GM12878 (cell line): ENCODE data around the gene ENPP7.

ENCODE experiments used
- ATF3 ChIP-seq: IDR thresholded peaks from 2 replicates; pipeline ENCODE4 v1.6.1; 2011; ENCODE audit warnings: low read depth, mild to moderate bottlenecking, low read length, moderate library complexity, borderline replicate concordance; ENCODE audit errors: extremely low read depth
- CTCF ChIP-seq, 3 experiments: IDR thresholded peaks in 2 of 3; conservative IDR thresholded peaks in 1 of 3; 2 replicates each; pipeline ENCODE4 v1.5.1; 2011; ENCODE audit warnings: low read depth in 3 of 3, low read length in 3 of 3, mild to moderate bottlenecking in 3 of 3, control low read depth in 2 of 3, moderate library complexity in 2 of 3, inconsistent platforms in 1 of 3, mixed read lengths in 1 of 3; ENCODE audit not compliant: control insufficient read depth in 2 of 3, insufficient read depth in 1 of 3; ENCODE audit errors: extremely low read depth in 1 of 3
- E2F4 ChIP-seq: IDR thresholded peaks from 2 replicates; pipeline ENCODE4 v1.6.1; 2012; ENCODE audit warnings: low read depth, low read length, improper control_type of control experiment
- FOXK2 ChIP-seq: fragments of 450-650 bp; IDR thresholded peaks from 2 replicates; pipeline ENCODE4 v1.6.1; 2017; ENCODE audit warnings: mild to moderate bottlenecking, moderate library complexity
- POLR2A ChIP-seq: IDR thresholded peaks from 2 replicates; pipeline ENCODE4 v1.6.1; 2011; ENCODE audit warnings: low read depth, mild to moderate bottlenecking, low read length
- REST ChIP-seq: IDR thresholded peaks from 2 replicates; pipeline ENCODE4 v1.6.1; 2012; ENCODE audit warnings: mild to moderate bottlenecking, low read depth, low read length
- SMC3 ChIP-seq: IDR thresholded peaks from 2 replicates; pipeline ENCODE4 v1.6.1; 2011; ENCODE audit warnings: low read length, improper control_type of control experiment, borderline replicate concordance
- TCF12 ChIP-seq: IDR thresholded peaks from 2 replicates; pipeline ENCODE4 v1.6.1; 2011; ENCODE audit warnings: low read depth, mild to moderate bottlenecking, low read length

- TF ChIP-seq ATF3, result no peak
- no peak for TF ChIP-seq FOXK2
- no peak for TF ChIP-seq CTCF (IDR thresholded peaks at IDR 0.05 in 2 of 3, conservative IDR thresholded peaks at IDR 0.05 in 1 of 3; ENCODE audit: control insufficient read depth in 2 of 3, extremely low read depth in 1 of 3, insufficient read depth in 1 of 3, low read depth in 3 of 3, low read length in 3 of 3)
- TF ChIP-seq REST, result no peak
- TF ChIP-seq POLR2A, result no peak
- TF ChIP-seq TCF12, result no peak
- no peak for TF ChIP-seq E2F4
- no peak for TF ChIP-seq SMC3
These were observed 10.6 kb downstream of the ENPP7 start for GRCh38 chr17:79741401-79741750.
